Tibial artery (tissue), 4 donors: ENCODE measurements around the gene DGCR6L.
"Not testable (repeated sequence)": the region's sequence is repeated elsewhere in the genome, so short reads cannot be mapped to it uniquely, and the experiment has no call there.

Experiments used
- DNase-seq, 2 donors: peaks; one replicate each; pipeline ENCODE4 v3.0.0-alpha.2; 2019
- H3K27ac ChIP-seq, 2 donors: fragments of 200-600 bp; sonication (generic) in 1 of 2; 1 replicate in 1 of 2; 2 replicates in 1 of 2; pipeline ENCODE4 v1.5.1; 2018 to 2019; ENCODE audit warnings: mild to moderate bottlenecking in 1 of 2
- H3K27me3 ChIP-seq, 2 donors: fragments of 200-600 bp; sonication (generic) in 1 of 2; one replicate each; pipeline versions ENCODE4 v1.5.1 to v1.6.0; 2016 to 2019
- H3K36me3 ChIP-seq, 3 donors: fragments of 200-600 bp; sonication (generic) in 2 of 3; one replicate each; pipeline ENCODE4 v1.5.1; 2016 to 2019; ENCODE audit warnings: mild to moderate bottlenecking in 2 of 3
- H3K4me1 ChIP-seq, 4 donors: fragments of 200-600 bp; sonication (generic) in 2 of 4; 1 replicate in 3 of 4; 2 replicates in 1 of 4; pipeline ENCODE4 v1.5.1; 2016 to 2019
- H3K4me3 ChIP-seq, 2 donors: fragments of 200-600 bp; sonication (generic) in 1 of 2; 1 replicate in 1 of 2; 2 replicates in 1 of 2; pipeline ENCODE4 v1.5.1; 2018 to 2019; ENCODE audit warnings: mild to moderate bottlenecking in 2 of 2
- H3K9me3 ChIP-seq, 3 donors: fragments of 200-600 bp; sonication (generic) in 1 of 3; one replicate each; pipeline ENCODE4 v1.5.1; 2016 to 2019
- CTCF ChIP-seq, 2 experiments: fragments of 200-600 bp in 1 of 2; fragments of 450-650 bp in 1 of 2; IDR thresholded peaks; one replicate each; pipeline ENCODE4 v1.5.1; 2017 to 2019; ENCODE audit warnings: antibody characterized with exemption in 2 of 2, mild to moderate bottlenecking in 1 of 2, moderate library complexity in 1 of 2
- intact Hi-C: fragments of 100-400 bp; cut with DNase I; formaldehyde crosslinking; loops from one replicate; pipeline ENCODE4 v1.15.0; 2023; ENCODE audit warnings: low total_unique reads

DGCR6L gene

GRCh38 chr22:20310180-20310579 lies 9.7 kb downstream of the DGCR6L start:
- intact Hi-C loops, H3K4me3 ChIP-seq, H3K27me3 ChIP-seq, H3K9me3 ChIP-seq, H3K27ac ChIP-seq, H3K4me1 ChIP-seq: not testable (repeated sequence)
- DNase-seq = peak in 1 of 2 donors; percentile 56
- H3K36me3 ChIP-seq = peaks cover 0 to 24% (median 0%) of the 10 kb centered on the region in 3 donors

GRCh38 chr22:20308806-20309650 lies 10.8 kb downstream of the DGCR6L start:
- intact Hi-C loops = not testable (repeated sequence)
- DNase-seq = peak in 1 of 2 donors; percentile 45

GRCh38 chr22:20307448-20308447 lies 12.1 kb downstream of the DGCR6L start:
- intact Hi-C loops, H3K4me3 ChIP-seq: not testable (repeated sequence)
- peak in 1 of 2 donors; percentile 63 for DNase-seq

More at GRCh38 chr22:20308806-20309650, 10.8 kb downstream of the DGCR6L start:
- Histone ChIP-seq H3K27me3 (peaks cover 0 to 16% of the 10 kb centered on the region in 2 donors), H3K36me3 (peaks cover 0 to 13% (median 0%) of the 10 kb centered on the region in 3 donors)
- H3K4me3 ChIP-seq, H3K4me1 ChIP-seq, H3K27ac ChIP-seq, H3K9me3 ChIP-seq: not testable (repeated sequence)

GRCh38 chr22:20306646-20307447 lies 13.0 kb downstream of the DGCR6L start:
- H3K9me3 ChIP-seq, H3K27ac ChIP-seq, intact Hi-C loops, H3K4me1 ChIP-seq, H3K36me3 ChIP-seq, H3K4me3 ChIP-seq, DNase-seq: not testable (repeated sequence)
- H3K27me3 ChIP-seq = peaks cover 0 to 35% of the 10 kb centered on the region in 2 donors

More at GRCh38 chr22:20307448-20308447, 12.1 kb downstream of the DGCR6L start:
- not testable (repeated sequence) for H3K27ac ChIP-seq, H3K4me1 ChIP-seq, H3K9me3 ChIP-seq, H3K36me3 ChIP-seq
- H3K27me3 ChIP-seq = peaks cover 0 to 29% of the 10 kb centered on the region in 2 donors

- Histone ChIP-seq H3K36me3 (no peaks in the 10 kb centered on the region), H3K4me1 (no peaks in the 10 kb centered on the region), H3K4me3 (no peak overlapping the region), H3K27ac (no peak overlapping the region), H3K9me3 (no peaks in the 10 kb centered on the region), H3K27me3 (peaks cover 0 to 40% of the 10 kb centered on the region in 2 donors)
- no peak for TF ChIP-seq CTCF (IDR thresholded peaks at IDR 0.05)
- no peak for DNase-seq
- intact Hi-C loops = no loop called here
Measured at GRCh38 chr22:20305894-20306645, 13.8 kb downstream of the DGCR6L start.

- H3K36me3 ChIP-seq, H3K27ac ChIP-seq, DNase-seq, H3K9me3 ChIP-seq, H3K4me1 ChIP-seq, intact Hi-C loops, H3K4me3 ChIP-seq: not testable (repeated sequence)
- H3K27me3 ChIP-seq = peaks cover 0 to 40% of the 10 kb centered on the region in 2 donors
Measured at GRCh38 chr22:20305230-20305893, 14.5 kb downstream of the DGCR6L start.

GRCh38 chr22:20304646-20305045 lies 15.2 kb downstream of the DGCR6L start:
- Histone ChIP-seq H3K27me3 (peaks cover 0 to 40% of the 10 kb centered on the region in 2 donors), H3K4me3 (no peak overlapping the region), H3K27ac (no peak overlapping the region), H3K36me3 (no peaks in the 10 kb centered on the region), H3K9me3 (no peaks in the 10 kb centered on the region), H3K4me1 (peaks cover 0 to 7% (median 6%) of the 10 kb centered on the region in 4 donors)
- TF ChIP-seq CTCF (IDR thresholded peaks at IDR 0.05) = no peak
- intact Hi-C loops = no loop called here
- DNase-seq = no peak

GRCh38 chr22:20303229-20303534 lies 16.7 kb downstream of the DGCR6L start:
- H3K9me3 ChIP-seq, H3K27ac ChIP-seq, H3K36me3 ChIP-seq, intact Hi-C loops, DNase-seq, H3K4me3 ChIP-seq: not testable (repeated sequence)
- H3K27me3 ChIP-seq = peaks cover 0 to 40% of the 10 kb centered on the region in 2 donors
- peaks cover 0 to 20% (median 18%) of the 10 kb centered on the region in 4 donors for H3K4me1 ChIP-seq
